Measurements from ENCODE around the gene SCARB1.

Gene SCARB1

DNA sequence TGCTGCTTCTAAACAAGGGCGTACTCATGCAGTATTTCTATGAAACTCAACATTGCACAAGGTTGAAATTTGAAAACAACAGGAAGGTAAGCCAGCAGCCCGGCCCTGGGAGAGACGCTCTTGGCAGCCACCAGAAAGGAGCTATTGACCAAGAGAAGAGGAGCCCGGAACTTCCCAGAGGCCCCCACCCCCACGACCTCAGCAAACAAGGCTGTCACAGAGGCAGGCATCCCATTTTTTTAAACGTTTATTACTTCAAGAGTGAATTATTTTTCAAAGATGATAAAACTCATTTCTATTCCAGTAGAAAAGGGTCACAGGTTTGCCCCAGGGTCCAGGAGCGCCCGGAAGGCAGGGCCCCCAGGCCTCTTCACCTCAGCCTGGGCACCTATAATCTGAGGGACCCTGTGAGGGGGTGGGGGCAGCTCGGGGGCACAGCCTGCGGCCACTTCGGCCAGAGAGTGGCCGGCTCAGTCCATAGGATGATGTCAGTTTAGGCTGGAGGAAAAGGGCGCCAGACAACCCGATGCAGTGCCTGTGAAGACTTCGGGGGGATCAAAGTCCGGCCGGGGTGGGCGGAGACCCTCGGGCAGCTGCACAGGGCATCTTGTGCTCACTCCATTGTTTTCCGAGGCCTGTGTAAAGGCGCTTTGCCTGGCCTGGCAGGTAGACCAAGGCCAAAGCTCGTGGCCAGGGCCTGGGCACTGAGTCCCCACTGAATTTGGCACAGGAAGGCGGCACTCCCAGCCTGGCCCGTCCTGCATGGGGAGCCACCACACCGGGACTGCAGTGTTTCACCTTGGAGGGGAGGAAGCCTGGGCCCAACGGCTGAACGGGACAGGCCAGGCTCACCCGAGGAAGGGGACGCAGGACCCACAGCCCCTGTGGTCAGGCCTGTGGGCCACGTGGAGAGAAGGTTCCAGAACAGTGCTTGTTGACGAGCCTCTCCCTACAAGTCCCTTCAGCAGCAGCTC, 86.0 kb downstream of the SCARB1 start:
- no peak overlapping the region for H2AFZ ChIP-seq (ENCODE audit: low read depth, low read length)
- H3K9me3 ChIP-seq (ENCODE audit: low read length), result no peaks in the 10 kb centered on the region
- no peaks in the 10 kb centered on the region for H3K4me1 ChIP-seq (ENCODE audit: insufficient read depth, low read length)
- no peaks in the 10 kb centered on the region for H3K27me3 ChIP-seq (ENCODE audit: insufficient read depth, low read length)
- no peaks in the 10 kb centered on the region for H3K36me3 ChIP-seq (ENCODE audit: insufficient read depth, low read length)
- H3K4me3 ChIP-seq (ENCODE audit: low read length), result no peak overlapping the region

DNA sequence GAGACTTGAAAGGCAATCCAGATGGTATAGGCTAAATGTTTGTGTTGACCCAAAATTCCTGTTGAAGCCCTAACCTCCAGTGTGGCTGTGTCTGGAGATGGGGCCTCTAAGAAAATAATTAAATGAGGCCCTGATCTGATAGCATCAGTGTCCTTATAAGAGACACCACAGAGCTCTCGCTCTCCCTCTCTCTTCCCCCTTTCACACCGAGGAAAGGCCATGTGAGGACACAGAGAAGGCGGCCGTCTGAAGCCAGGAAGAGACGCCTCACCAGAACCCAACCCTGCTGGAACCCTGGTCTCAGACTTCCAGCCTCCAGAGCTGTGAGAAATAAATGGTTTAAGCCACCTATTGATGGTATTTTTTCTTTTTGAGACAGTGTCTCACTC, 87.5 kb downstream of the SCARB1 start:
- H3K4me3 ChIP-seq (ENCODE audit: low read length), result no peak overlapping the region
- no peaks in the 10 kb centered on the region for H3K27me3 ChIP-seq (ENCODE audit: insufficient read depth, low read length)
- peaks cover 3% of the 10 kb centered on the region for H3K4me1 ChIP-seq (ENCODE audit: insufficient read depth, low read length)
- H3K9me3 ChIP-seq (ENCODE audit: low read length), result no peaks in the 10 kb centered on the region
- no peaks in the 10 kb centered on the region for H3K36me3 ChIP-seq (ENCODE audit: insufficient read depth, low read length)
- no peak overlapping the region for H2AFZ ChIP-seq (ENCODE audit: low read depth, low read length)

DNA sequence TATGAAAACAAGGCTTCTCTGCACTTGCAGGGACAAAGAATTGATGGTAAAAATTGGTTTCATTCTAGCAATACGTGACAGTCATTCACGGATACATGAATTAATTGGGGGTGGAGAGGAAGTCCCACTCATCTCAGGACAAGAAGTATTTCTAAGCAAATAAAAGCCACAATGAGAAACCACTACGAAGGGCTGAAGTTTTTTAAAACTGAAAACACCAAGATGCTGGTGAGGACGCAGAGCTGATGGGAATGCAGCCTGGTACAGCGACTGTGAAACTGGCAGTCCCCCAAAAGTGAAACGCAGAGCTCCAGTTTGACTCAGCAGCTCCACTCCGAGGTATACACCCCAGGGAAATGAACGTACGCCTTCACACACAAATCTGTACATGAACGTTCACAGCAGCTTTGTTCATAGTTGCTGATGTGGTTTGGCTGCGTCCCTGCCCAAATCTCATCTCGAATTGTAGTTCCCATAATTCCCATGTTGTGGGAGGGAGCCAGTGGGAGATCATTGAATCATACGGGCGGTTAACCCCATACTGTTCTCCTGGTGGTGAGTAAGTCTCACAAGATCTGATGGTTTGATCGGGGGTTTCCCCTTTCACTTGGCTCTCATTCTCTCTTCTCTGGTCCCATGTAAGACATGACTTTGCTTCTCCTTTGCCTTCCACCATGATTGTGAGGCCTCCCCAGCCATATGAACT, 89.0 kb downstream of the SCARB1 start:
- Histone ChIP-seq H3K4me1 (ENCODE audit: insufficient read depth, low read length) (peaks cover 3% of the 10 kb centered on the region), H3K9me3 (ENCODE audit: low read length) (no peaks in the 10 kb centered on the region), H2AFZ (ENCODE audit: low read depth, low read length) (no peak overlapping the region), H3K4me3 (ENCODE audit: low read length) (no peak overlapping the region), H3K36me3 (ENCODE audit: insufficient read depth, low read length) (no peaks in the 10 kb centered on the region), H3K27me3 (ENCODE audit: insufficient read depth, low read length) (no peaks in the 10 kb centered on the region)

DNA sequence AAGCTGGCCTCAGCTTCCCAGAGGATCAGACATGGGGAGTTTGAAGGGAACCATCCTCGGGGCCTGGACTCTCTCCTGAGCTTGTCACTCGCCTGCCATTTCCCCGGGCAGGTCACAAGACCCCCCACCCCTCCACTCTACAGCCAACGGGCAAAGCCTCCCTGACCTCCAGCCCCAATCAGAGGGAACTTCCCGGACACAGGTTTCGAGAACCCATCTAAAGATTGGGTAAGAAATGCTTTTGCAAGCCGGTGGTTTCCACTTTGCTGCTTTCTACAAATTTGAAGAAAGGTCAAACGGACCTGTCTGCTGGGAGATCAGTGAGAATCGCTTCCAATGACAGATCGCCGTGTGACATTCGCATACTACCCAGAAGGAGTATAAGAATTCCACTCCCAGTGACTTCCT, 89.6 kb downstream of the SCARB1 start:
- H3K4me1 ChIP-seq (ENCODE audit: insufficient read depth, low read length), result peaks cover 3% of the 10 kb centered on the region
- no peaks in the 10 kb centered on the region for H3K9me3 ChIP-seq (ENCODE audit: low read length)
- H3K4me3 ChIP-seq (ENCODE audit: low read length), result no peak overlapping the region
- H2AFZ ChIP-seq (ENCODE audit: low read depth, low read length), result no peak overlapping the region
- no peaks in the 10 kb centered on the region for H3K27me3 ChIP-seq (ENCODE audit: insufficient read depth, low read length)
- H3K36me3 ChIP-seq (ENCODE audit: insufficient read depth, low read length), result no peaks in the 10 kb centered on the region

DNA sequence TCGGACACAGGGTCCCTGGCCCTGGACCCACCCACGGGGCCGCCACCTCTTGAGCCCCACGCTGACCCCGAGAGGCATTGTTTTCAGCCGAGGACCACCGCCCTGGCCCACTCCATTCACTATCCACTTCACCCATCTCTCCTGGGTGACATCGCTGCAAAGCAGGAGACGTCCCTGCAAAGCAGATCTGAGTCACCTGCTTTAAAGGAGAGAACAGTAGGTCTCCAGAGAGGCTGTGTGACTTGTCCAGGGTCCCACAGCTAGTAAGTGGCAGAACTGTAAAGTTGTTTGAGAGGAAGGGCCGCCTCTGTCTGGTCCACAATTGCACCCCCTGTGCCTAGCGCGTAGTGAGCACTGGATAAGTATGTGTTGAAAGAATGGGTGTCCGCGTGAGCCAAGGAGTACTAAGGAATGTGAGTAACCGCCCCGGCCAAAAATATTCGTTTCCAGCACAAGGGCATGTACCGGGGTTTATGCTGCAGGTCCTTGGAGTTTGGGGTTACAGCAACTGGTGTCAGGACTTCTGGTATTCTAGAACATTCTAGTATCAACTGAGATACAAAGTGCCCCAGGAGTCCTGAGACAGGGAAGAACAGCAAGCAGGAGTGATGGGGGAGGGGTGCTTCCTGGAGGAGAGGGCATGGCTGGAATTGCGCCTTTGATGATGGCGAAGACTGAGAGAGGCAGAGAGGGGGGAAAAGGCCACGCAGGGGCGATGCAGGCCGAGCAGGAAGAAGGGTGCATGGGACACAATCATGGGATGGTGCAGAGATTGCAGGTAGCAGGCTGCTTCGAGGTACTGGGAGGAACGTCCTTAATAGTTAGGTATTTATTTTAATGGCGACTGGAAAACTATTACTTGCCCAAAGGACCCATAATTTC, 91.1 kb downstream of the SCARB1 start:
- Histone ChIP-seq H3K9me3 (ENCODE audit: low read length) (no peaks in the 10 kb centered on the region), H2AFZ (ENCODE audit: low read depth, low read length) (no peak overlapping the region), H3K4me3 (ENCODE audit: low read length) (no peak overlapping the region), H3K27me3 (ENCODE audit: insufficient read depth, low read length) (no peaks in the 10 kb centered on the region), H3K36me3 (ENCODE audit: insufficient read depth, low read length) (no peaks in the 10 kb centered on the region), H3K4me1 (ENCODE audit: insufficient read depth, low read length) (peaks cover 3% of the 10 kb centered on the region)

DNA sequence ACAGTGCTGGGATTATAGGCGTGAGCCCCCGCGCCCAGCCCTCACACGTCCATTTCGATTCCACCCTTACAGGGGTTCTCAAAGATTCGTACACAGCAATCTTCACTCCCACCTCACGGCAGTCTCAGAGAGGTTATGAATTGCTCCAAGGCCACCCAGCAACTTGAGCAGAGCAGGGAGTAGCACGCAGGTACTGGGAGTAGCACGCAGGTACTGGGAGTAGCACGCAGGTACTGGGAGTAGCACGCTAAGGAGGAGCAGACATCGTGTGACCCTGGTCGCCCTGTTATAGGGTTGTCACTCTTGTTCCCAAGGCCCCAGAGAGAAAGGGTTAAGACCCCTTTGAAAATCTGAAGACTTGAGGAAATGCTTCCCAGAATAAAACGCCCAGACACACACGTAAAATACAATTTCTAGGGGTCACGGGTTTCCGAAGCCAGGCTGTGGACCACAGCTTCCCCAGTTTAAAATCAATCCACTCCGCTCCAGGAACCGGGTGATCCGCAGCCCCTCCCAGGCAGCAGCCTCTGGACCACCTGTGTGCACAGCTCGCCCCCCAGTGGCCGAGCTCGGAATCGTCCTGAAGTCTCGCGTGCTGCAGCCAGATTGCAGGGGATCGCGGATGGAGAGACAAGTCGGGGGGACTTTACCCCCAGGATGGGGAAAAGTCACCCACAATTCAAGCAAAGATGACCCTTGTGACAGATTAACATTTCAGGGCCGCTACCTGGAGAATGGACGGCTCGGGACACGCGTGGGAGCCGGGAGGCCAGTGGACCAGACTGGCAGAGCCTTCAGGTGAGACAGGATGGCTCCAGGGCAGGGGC, 92.0 kb downstream of the SCARB1 start:
- no peak overlapping the region for H3K4me3 ChIP-seq (ENCODE audit: low read length)
- peaks cover 3% of the 10 kb centered on the region for H3K4me1 ChIP-seq (ENCODE audit: insufficient read depth, low read length)

DNA sequence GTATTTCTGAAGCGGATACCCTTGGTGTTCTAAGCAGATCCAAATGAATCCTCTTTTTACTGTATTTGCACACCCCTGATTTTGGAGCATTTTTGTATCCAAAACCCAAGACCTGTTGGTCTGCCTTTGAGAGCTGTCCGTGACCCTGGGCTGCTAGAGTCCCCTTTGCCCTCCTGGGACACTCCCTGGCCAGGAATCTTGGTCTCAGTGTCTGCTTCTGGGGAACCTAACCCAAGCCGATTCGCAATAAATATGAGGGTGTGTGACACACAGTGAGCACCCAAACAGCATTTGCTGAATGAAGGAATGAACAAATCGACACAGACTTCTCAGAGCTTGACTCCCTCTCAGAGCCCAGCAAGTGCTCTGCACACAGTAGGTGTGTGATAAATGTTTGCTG, 92.9 kb downstream of the SCARB1 start:
- no peaks in the 10 kb centered on the region for H3K9me3 ChIP-seq (ENCODE audit: low read length)
- H2AFZ ChIP-seq (ENCODE audit: low read depth, low read length), result no peak overlapping the region
- peaks cover 3% of the 10 kb centered on the region for H3K4me1 ChIP-seq (ENCODE audit: insufficient read depth, low read length)
- H3K27me3 ChIP-seq (ENCODE audit: insufficient read depth, low read length), result no peaks in the 10 kb centered on the region
- H3K36me3 ChIP-seq (ENCODE audit: insufficient read depth, low read length), result no peaks in the 10 kb centered on the region
- H3K4me3 ChIP-seq (ENCODE audit: low read length), result no peak overlapping the region

More for the DNA sequence above, 92.0 kb downstream of the SCARB1 start:
- Histone ChIP-seq H3K36me3 (ENCODE audit: insufficient read depth, low read length) (no peaks in the 10 kb centered on the region), H3K9me3 (ENCODE audit: low read length) (no peaks in the 10 kb centered on the region), H3K27me3 (ENCODE audit: insufficient read depth, low read length) (no peaks in the 10 kb centered on the region), H2AFZ (ENCODE audit: low read depth, low read length) (no peak overlapping the region)

DNA sequence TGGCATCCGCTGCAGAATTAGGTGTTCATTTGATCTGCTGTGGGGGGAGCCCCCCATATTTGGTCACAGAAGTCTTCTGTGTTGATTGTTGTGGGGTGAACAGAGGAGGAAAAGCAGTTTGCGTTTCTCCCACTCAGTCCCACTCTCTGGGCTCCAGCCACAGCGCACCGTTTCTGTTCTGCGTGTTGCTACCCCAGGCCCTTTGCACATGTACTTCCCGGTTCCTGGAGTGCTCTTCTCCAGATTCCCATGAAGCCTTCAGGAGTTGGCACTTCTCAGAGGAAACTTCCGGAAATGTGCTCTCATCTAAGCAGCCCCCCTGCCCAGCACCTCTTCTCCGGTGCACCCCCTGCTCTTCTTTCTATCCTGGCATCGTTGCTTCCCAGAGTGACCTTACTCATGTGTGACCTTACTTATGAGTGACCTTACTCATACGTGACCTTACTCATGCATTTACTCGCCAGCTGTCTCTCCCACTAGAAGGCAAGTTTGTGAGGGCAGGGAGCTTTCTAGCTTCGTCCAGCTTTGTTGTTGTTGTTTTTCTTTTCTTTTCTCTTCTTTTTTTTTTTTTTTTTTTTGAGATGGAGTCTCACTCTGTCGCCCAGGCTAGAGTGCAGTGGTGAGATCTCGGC, 93.7 kb downstream of the SCARB1 start:
- H3K4me1 ChIP-seq (ENCODE audit: insufficient read depth, low read length), result peaks cover 3% of the 10 kb centered on the region
- no peaks in the 10 kb centered on the region for H3K36me3 ChIP-seq (ENCODE audit: insufficient read depth, low read length)
- peaks cover 2% of the 10 kb centered on the region for H3K9me3 ChIP-seq (ENCODE audit: low read length)
- no peaks in the 10 kb centered on the region for H3K27me3 ChIP-seq (ENCODE audit: insufficient read depth, low read length)
- no peak overlapping the region for H3K4me3 ChIP-seq (ENCODE audit: low read length)
- H2AFZ ChIP-seq (ENCODE audit: low read depth, low read length), result no peak overlapping the region

DNA sequence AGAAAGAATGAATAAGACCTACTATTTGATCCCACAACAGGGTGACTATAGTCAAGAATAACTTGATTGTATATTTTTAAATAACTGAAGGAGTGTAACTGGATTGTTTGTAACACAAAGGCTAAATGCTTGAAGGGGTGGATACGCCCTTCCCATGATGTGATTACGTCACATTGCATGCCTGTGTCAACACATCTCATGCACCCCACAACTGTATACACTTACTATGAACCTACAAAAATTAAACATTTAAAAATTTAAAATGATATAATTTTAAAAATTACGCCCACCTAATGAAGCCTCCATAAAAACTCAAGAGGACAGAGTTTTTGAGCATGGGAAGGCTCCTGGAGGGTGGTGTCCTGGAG, 94.5 kb downstream of the SCARB1 start:
- Histone ChIP-seq H3K9me3 (ENCODE audit: low read length) (peaks cover 7% of the 10 kb centered on the region), H3K4me1 (ENCODE audit: insufficient read depth, low read length) (peaks cover 3% of the 10 kb centered on the region), H3K36me3 (ENCODE audit: insufficient read depth, low read length) (no peaks in the 10 kb centered on the region), H3K4me3 (ENCODE audit: low read length) (no peak overlapping the region), H3K27me3 (ENCODE audit: insufficient read depth, low read length) (no peaks in the 10 kb centered on the region), H2AFZ (ENCODE audit: low read depth, low read length) (no peak overlapping the region)

DNA sequence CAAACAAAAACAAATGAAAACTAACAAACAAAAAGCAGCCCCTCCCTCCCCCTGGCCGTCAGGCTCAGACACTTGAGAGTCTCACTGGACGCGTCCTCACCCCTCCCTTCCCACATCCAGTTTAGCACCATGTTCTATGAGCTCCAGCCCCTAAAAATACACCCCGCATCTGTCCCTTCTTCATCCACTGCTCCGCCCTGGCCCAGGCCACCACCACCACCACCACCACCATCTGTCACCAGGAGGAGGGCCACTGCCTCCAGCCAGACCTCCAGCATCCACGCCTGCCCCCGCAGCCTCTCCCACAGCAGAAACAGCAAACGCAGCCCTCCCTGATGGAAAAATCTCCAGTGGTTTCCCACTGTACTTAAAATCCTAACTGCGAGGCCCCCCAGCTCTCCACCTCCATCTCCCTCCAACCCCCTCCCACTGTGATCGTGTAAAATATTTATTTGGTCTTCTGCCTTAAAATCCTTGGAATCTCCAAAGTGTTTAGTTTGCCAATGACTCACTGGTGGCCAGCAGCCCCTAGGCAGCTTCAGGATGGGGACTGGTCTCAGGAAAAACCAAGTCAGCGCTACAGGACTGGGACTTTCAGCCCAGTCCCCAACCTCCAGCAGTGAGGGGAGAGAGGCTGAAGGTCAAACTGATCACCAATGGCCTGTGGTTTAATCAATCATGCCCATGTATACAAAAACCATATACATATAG, 95.1 kb downstream of the SCARB1 start:
- peaks cover 8% of the 10 kb centered on the region for H3K9me3 ChIP-seq (ENCODE audit: low read length)
- peaks cover 3% of the 10 kb centered on the region for H3K4me1 ChIP-seq (ENCODE audit: insufficient read depth, low read length)
- no peaks in the 10 kb centered on the region for H3K27me3 ChIP-seq (ENCODE audit: insufficient read depth, low read length)
- H2AFZ ChIP-seq (ENCODE audit: low read depth, low read length), result no peak overlapping the region
- no peaks in the 10 kb centered on the region for H3K36me3 ChIP-seq (ENCODE audit: insufficient read depth, low read length)
- H3K4me3 ChIP-seq (ENCODE audit: low read length), result no peak overlapping the region

DNA sequence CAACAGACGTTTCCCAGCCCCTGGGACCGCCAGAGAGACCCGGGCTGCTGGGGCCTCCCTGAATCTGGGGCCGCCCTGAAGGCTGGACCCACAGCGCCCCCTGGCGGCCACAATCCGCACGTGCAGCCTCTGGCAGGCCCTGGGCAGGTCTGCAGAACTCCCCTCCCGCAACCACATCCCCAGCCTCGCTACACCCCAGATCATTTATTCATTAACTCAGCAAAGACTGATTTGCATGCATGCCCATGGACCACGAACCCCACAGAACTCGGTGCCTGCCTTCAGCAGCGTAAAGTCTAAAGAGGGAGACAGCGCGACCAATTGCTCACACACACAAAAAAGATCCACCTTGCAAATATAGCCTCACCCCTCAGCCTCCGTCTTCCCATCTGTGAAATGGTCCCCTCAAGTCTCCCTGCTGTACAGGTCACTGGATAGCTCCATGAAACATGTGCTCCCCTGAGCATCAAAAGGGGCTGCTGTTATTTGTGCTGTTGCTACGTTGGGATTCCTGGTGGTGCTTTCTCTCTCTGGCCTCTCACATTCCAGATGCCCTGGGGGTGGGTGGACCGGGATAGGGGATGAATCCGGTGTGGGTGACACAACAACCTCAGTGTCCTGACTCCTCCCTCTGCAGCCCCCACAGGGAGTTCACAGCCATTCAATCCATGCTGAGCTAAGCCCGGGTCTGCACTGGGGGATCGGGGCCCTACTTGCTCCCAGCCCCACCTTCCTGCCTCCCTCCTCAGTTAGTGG, 96.4 kb downstream of the SCARB1 start:
- Histone ChIP-seq H3K9me3 (ENCODE audit: low read length) (peaks cover 9% of the 10 kb centered on the region), H3K36me3 (ENCODE audit: insufficient read depth, low read length) (no peaks in the 10 kb centered on the region), H3K4me3 (ENCODE audit: low read length) (no peak overlapping the region), H2AFZ (ENCODE audit: low read depth, low read length) (no peak overlapping the region), H3K27me3 (ENCODE audit: insufficient read depth, low read length) (no peaks in the 10 kb centered on the region), H3K4me1 (ENCODE audit: insufficient read depth, low read length) (peaks cover 3% of the 10 kb centered on the region)

Measured in neuron (in vitro differentiated cells).